SK-N-SH (cell line): Measurements from ENCODE around the gene CXCL1. TPM values are rescaled to one million over a fixed set of nuclear protein-coding genes. Genes with fewer than 3 reads are reported as not detected.

ENCODE experiments used
- CTCF ChIA-PET: fragments of 300-600, 350-600 bp; formaldehyde crosslinking; extraction: SDS; loops from one replicate; lab custom pipeline; 2021; lab: Yijun Ruan, JAX
- POLR2A ChIA-PET: fragments of 350-600 bp; sonication (Branson Sonifier 250); formaldehyde crosslinking; extraction: SDS; loops from one replicate; lab custom pipeline; 2020; ENCODE audit warnings: antibody characterized with exemption, inconsistent platforms; lab: Yijun Ruan, JAX
- DNase-seq: peaks from one replicate; pipeline ENCODE4 v3.0.0; 2012
- H2AFZ ChIP-seq: fragments of 200-600 bp; sonication (generic); 2 replicates; pipeline ENCODE4 v1.8.1; 2016; ENCODE audit warnings: antibody characterized with exemption, mild to moderate bottlenecking, low read depth
- H3F3A ChIP-seq: fragments of 200-600 bp; sonication (generic); replicated peaks from 2 replicates; pipeline ENCODE3; 2016; ENCODE audit warnings: antibody characterized with exemption, mild to moderate bottlenecking; ENCODE audit not compliant: insufficient read depth
- H3K27ac ChIP-seq, 2 experiments: fragments of 200-500 bp in 1 of 2; fragments of 200-600 bp in 1 of 2; sonication (Bioruptor generic) in 1 of 2; sonication (generic), shearing (Covaris generic) in 1 of 2; 2 replicates each; pipeline versions ENCODE4 v1.5.1 to v1.6.1; 2014 to 2016; ENCODE audit warnings: low read depth in 2 of 2, inconsistent platforms in 1 of 2, low read length in 1 of 2, mild to moderate bottlenecking in 1 of 2, mixed read lengths in 1 of 2
- H3K27me3 ChIP-seq: fragments of 200-600 bp; sonication (generic), shearing (Covaris generic); 2 replicates; pipeline ENCODE4 v1.6.1; 2016; ENCODE audit warnings: mixed run types; ENCODE audit not compliant: insufficient read depth
- H3K36me3 ChIP-seq, 2 experiments: fragments of 200-500 bp in 1 of 2; fragments of 200-600 bp in 1 of 2; sonication (Bioruptor generic) in 1 of 2; sonication (generic) in 1 of 2; replicated peaks in 1 of 2; 2 replicates each; pipeline versions ENCODE3 to v1.5.1; 2014 to 2016; ENCODE audit warnings: low read length in 1 of 2, mild to moderate bottlenecking in 1 of 2; ENCODE audit not compliant: insufficient read depth in 2 of 2, control insufficient read depth in 1 of 2
- H3K4me1 ChIP-seq, 2 experiments: fragments of 200-500 bp in 1 of 2; fragments of 200-600 bp in 1 of 2; sonication (Bioruptor generic) in 1 of 2; sonication (generic), shearing (Covaris generic) in 1 of 2; 2 replicates each; pipeline versions ENCODE4 v1.5.1 to v1.6.1; 2014 to 2016; ENCODE audit warnings: low read depth in 1 of 2, low read length in 1 of 2, mixed run types in 1 of 2; ENCODE audit not compliant: insufficient read depth in 2 of 2, control insufficient read depth in 1 of 2
- H3K4me2 ChIP-seq: fragments of 200-600 bp; sonication (generic), shearing (Covaris generic); 2 replicates; pipeline ENCODE4 v1.6.1; 2017; ENCODE audit warnings: mixed run types
- H3K4me3 ChIP-seq, 2 experiments: fragments of 200-500 bp in 1 of 2; fragments of 200-600 bp in 1 of 2; sonication (Bioruptor generic) in 1 of 2; sonication (generic), shearing (Covaris generic) in 1 of 2; 2 replicates each; pipeline versions ENCODE4 v1.5.1 to v1.8.1; 2014 to 2016; ENCODE audit warnings: low read depth in 2 of 2, inconsistent platforms in 1 of 2, low read length in 1 of 2, mild to moderate bottlenecking in 1 of 2, mixed read lengths in 1 of 2, moderate library complexity in 1 of 2
- H3K79me2 ChIP-seq: fragments of 200-600 bp; sonication (generic); 2 replicates; pipeline ENCODE4 v1.8.1; 2017; ENCODE audit warnings: mild to moderate bottlenecking; ENCODE audit not compliant: insufficient read depth
- H3K9ac ChIP-seq: fragments of 200-600 bp; sonication (generic); 2 replicates; pipeline ENCODE4 v1.6.1; 2017; ENCODE audit warnings: mixed run types
- H3K9me2 ChIP-seq: fragments of 200-600 bp; sonication (generic); 2 replicates; pipeline ENCODE4 v1.6.1; 2017; ENCODE audit warnings: mixed run types
- H3K9me3 ChIP-seq: fragments of 200-600 bp; sonication (generic); 2 replicates; pipeline ENCODE4 v1.6.1; 2017; ENCODE audit warnings: mixed run types, mild to moderate bottlenecking, moderate library complexity
- H4K20me1 ChIP-seq: fragments of 200-600 bp; sonication (generic); 2 replicates; pipeline ENCODE4 v1.6.1; 2017; ENCODE audit warnings: mild to moderate bottlenecking, mixed run types; ENCODE audit not compliant: insufficient read depth
- ELF1 ChIP-seq: IDR thresholded peaks from 2 replicates; pipeline ENCODE4 v1.4.0; 2012
- EZH2phosphoT487 ChIP-seq: fragments of 200-600 bp; sonication (generic); IDR thresholded peaks from 2 replicates; pipeline ENCODE4 v1.6.1; 2017; ENCODE audit warnings: low read depth, mixed run types, mild to moderate bottlenecking, antibody characterized with exemption, moderate library complexity, borderline replicate concordance
- FOSL2 ChIP-seq: IDR thresholded peaks from 2 replicates; pipeline ENCODE4 v1.4.0; 2012; ENCODE audit warnings: low read depth, mild to moderate bottlenecking, moderate library complexity, borderline replicate concordance
- GABPA ChIP-seq: IDR thresholded peaks from 2 replicates; pipeline ENCODE4 v1.4.0; 2012; ENCODE audit warnings: low read depth, mild to moderate bottlenecking
- JUND ChIP-seq: IDR thresholded peaks from 2 replicates; pipeline ENCODE4 v1.4.0; 2012
- NRF1 ChIP-seq: IDR thresholded peaks from 2 replicates; pipeline ENCODE4 v1.6.1; 2012; ENCODE audit warnings: low read depth, mild to moderate bottlenecking, low read length
- POLR2AphosphoS5 ChIP-seq: IDR thresholded peaks from 2 replicates; pipeline ENCODE4 v1.6.1; 2012; ENCODE audit warnings: low read depth, low read length
- RAD21 ChIP-seq: IDR thresholded peaks from 2 replicates; pipeline ENCODE4 v1.6.1; 2012; ENCODE audit warnings: mild to moderate bottlenecking, low read length
- RCOR1 ChIP-seq: fragments of 150-350 bp; IDR thresholded peaks from 2 replicates; pipeline ENCODE4 v1.6.1; 2017; ENCODE audit warnings: antibody characterized with exemption, low read length
- REST ChIP-seq: IDR thresholded peaks from 2 replicates; pipeline ENCODE4 v1.6.1; 2012; ENCODE audit warnings: mild to moderate bottlenecking, low read depth, low read length, moderate library complexity
- RFX5 ChIP-seq: IDR thresholded peaks from 2 replicates; pipeline ENCODE4 v1.6.1; 2012; ENCODE audit warnings: mild to moderate bottlenecking, improper control_type of control experiment, low read length
- SIN3A ChIP-seq: IDR thresholded peaks from 2 replicates; pipeline ENCODE4 v1.6.1; 2012; ENCODE audit warnings: low read depth, mild to moderate bottlenecking, low read length, moderate library complexity, borderline replicate concordance
- TAF1 ChIP-seq: IDR thresholded peaks from 2 replicates; pipeline ENCODE4 v1.6.1; 2012; ENCODE audit warnings: low read depth, mild to moderate bottlenecking, low read length, moderate library complexity, borderline replicate concordance
- TCF12 ChIP-seq: IDR thresholded peaks from 2 replicates; pipeline ENCODE4 v1.4.0; 2012
- TEAD4 ChIP-seq: IDR thresholded peaks from 2 replicates; pipeline ENCODE4 v1.4.0; 2012; ENCODE audit warnings: mild to moderate bottlenecking, borderline replicate concordance; ENCODE audit not compliant: insufficient read depth
- WGBS: methylation state at CpG from one replicate; pipeline ENCODE4 v1.1.6; 2017; ENCODE audit warnings: low lambda C conversion rate; 5-methylcytosine and 5-hydroxymethylcytosine counted together
- polyA plus RNA-seq, 3 experiments: library from polyadenylated mRNA; depleted of rRNA; stranded (reverse); fragments of >200 nt; gene quantifications; 2 replicates each; pipeline ENCODE4 v1.2.3, GENCODE V29; 2012
- TF ChIP-seq, protein P1 (sequence below): IDR thresholded peaks from 2 replicates; pipeline ENCODE4; 2012
- TF ChIP-seq, protein P2 (sequence below): fragments of 150-350 bp; IDR thresholded peaks from 2 replicates; pipeline ENCODE4 v1.6.1; 2017; ENCODE audit warnings: antibody characterized with exemption, low read length, low read depth, borderline replicate concordance
- TF ChIP-seq, protein P3 (sequence below): IDR thresholded peaks from 2 replicates; pipeline ENCODE4 v1.4.0; 2012; ENCODE audit warnings: low read depth, borderline replicate concordance
- TF ChIP-seq, protein P4 (sequence below): IDR thresholded peaks from 2 replicates; pipeline ENCODE4 v1.4.0; 2012; ENCODE audit warnings: low read depth, borderline replicate concordance

The CXCL1 gene
- polyA plus RNA-seq, 1 of the 3 experiments (the other 2 are of a cell fraction), result 0.12 TPM

GRCh38 chr4:73902038-73902637, 32.9 kb downstream of the CXCL1 start (continued):
- TF ChIP-seq, protein P1, sequence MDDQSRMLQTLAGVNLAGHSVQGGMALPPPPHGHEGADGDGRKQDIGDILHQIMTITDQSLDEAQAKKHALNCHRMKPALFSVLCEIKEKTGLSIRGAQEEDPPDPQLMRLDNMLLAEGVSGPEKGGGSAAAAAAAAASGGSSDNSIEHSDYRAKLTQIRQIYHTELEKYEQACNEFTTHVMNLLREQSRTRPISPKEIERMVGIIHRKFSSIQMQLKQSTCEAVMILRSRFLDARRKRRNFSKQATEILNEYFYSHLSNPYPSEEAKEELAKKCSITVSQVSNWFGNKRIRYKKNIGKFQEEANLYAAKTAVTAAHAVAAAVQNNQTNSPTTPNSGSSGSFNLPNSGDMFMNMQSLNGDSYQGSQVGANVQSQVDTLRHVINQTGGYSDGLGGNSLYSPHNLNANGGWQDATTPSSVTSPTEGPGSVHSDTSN, result no peak
- TF ChIP-seq TAF1 (no peak), POLR2AphosphoS5 (no peak)

DNA sequence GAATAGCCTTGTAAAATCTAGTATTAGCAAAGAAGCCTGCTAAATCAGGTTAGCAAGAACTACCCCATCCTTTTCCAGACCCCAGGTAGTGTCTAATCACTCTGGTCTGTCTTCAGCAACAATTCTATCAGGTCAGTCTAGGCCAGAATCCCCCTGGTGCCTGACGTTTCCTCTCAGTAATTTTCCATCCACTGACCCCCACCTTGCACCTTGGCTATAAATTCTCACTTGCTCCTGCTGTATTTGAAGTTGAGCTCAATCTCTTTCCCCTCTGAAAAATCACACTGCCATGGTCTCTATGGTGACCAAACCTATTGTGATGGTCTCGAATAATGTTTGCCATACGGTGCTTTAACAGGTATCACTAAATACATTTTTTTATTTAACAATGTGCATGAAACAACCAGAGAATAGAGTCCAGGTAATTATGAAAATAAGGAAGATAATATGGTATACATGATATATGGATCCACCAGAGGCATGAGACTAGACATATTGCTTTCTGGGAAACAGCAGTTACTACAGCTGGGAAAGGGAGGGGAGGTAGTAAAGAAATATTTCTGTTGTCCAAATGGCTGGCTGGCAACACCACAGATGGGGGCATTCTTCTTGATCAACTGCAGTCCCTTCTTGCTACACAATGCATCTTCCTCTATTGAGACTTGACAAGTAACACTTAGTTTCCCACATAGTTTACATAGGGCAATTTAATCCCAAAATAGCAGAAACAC, 33.8 kb downstream of the CXCL1 start:
- H3K9ac ChIP-seq, result no peak overlapping the region
- H3K79me2 ChIP-seq, result no peaks in the 10 kb centered on the region
- no peak overlapping the region for H3K27ac ChIP-seq
- TF ChIP-seq POLR2AphosphoS5, result no peak
- no peak for TF ChIP-seq GABPA
- no peak for TF ChIP-seq SIN3A
- no peak for TF ChIP-seq ELF1
- TF ChIP-seq RCOR1, result no peak
- no peak for TF ChIP-seq RFX5
- no peak for TF ChIP-seq JUND
- TF ChIP-seq FOSL2, result no peak
- TF ChIP-seq, protein P1, result no peak
- TF ChIP-seq, protein P2, sequence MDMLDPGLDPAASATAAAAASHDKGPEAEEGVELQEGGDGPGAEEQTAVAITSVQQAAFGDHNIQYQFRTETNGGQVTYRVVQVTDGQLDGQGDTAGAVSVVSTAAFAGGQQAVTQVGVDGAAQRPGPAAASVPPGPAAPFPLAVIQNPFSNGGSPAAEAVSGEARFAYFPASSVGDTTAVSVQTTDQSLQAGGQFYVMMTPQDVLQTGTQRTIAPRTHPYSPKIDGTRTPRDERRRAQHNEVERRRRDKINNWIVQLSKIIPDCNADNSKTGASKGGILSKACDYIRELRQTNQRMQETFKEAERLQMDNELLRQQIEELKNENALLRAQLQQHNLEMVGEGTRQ, result no peak
- TF ChIP-seq, protein P3, sequence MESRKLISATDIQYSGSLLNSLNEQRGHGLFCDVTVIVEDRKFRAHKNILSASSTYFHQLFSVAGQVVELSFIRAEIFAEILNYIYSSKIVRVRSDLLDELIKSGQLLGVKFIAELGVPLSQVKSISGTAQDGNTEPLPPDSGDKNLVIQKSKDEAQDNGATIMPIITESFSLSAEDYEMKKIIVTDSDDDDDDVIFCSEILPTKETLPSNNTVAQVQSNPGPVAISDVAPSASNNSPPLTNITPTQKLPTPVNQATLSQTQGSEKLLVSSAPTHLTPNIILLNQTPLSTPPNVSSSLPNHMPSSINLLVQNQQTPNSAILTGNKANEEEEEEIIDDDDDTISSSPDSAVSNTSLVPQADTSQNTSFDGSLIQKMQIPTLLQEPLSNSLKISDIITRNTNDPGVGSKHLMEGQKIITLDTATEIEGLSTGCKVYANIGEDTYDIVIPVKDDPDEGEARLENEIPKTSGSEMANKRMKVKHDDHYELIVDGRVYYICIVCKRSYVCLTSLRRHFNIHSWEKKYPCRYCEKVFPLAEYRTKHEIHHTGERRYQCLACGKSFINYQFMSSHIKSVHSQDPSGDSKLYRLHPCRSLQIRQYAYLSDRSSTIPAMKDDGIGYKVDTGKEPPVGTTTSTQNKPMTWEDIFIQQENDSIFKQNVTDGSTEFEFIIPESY, result no peak
- TF ChIP-seq TCF12, result no peak
- TF ChIP-seq TEAD4, result no peak
- no peak for TF ChIP-seq RAD21
- no peak for TF ChIP-seq REST
- TF ChIP-seq EZH2phosphoT487, result no peak
- no peak for TF ChIP-seq NRF1
- TF ChIP-seq TAF1, result no peak
- TF ChIP-seq, protein P4, sequence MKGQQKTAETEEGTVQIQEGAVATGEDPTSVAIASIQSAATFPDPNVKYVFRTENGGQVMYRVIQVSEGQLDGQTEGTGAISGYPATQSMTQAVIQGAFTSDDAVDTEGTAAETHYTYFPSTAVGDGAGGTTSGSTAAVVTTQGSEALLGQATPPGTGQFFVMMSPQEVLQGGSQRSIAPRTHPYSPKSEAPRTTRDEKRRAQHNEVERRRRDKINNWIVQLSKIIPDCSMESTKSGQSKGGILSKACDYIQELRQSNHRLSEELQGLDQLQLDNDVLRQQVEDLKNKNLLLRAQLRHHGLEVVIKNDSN, result no peak

More for the DNA sequence above, 33.8 kb downstream of the CXCL1 start:
- no peaks in the 10 kb centered on the region for H4K20me1 ChIP-seq
- H3K9me2 ChIP-seq, result no peaks in the 10 kb centered on the region
- peaks cover 4% of the 10 kb centered on the region for H3F3A ChIP-seq
- H3K4me2 ChIP-seq, result no peak overlapping the region
- no peak overlapping the region for H2AFZ ChIP-seq
- CTCF ChIA-PET, result interaction anchor here (0.6 kb wide), 1 partner anchor 21 kb away, joined by 3 read pairs; no protein-coding TSS in a partner anchor
- no peak overlapping the region for H3K4me3 ChIP-seq
- no peaks in the 10 kb centered on the region for H3K4me1 ChIP-seq
- POLR2A ChIA-PET, result no interaction called here
- H3K27me3 ChIP-seq, result no peaks in the 10 kb centered on the region; the same call in 1 of the 2 replicates
- H3K9me3 ChIP-seq, result no peaks in the 10 kb centered on the region
- DNase-seq, result no peak
- WGBS, result 9% methylated on average over 3 of the region's 3 CpGs
- no peaks in the 10 kb centered on the region for H3K36me3 ChIP-seq
